HL-60/S4 treated with retinoic acid at 250 ng/mL for 4 days and 3 days (cell line): Measurements from ENCODE around the gene GALNT15.

Experiments used
- in situ Hi-C: fragments of 300-500 bp; cut with MboI; formaldehyde crosslinking; loops from 2 replicates; pipeline ENCODE4 v1.7.0; 2022; ENCODE audit warnings: low sequenced_read_pairs

GALNT15 gene

GRCh38 chr3:16273867-16274266 is 99.4 kb downstream of the GALNT15 start:
- in situ Hi-C loops: no loop called here

GRCh38 chr3:16277471-16277870 is 103.0 kb downstream of the GALNT15 start:
- in situ Hi-C loops: no loop called here

GRCh38 chr3:16279010-16279801 is 104.7 kb downstream of the GALNT15 start:
- in situ Hi-C loops: no loop called here

- in situ Hi-C loops: loop anchor here (10.0 kb wide), 1 partner anchor 274 kb away; no protein-coding TSS in a partner anchor
Measured at GRCh38 chr3:16280671-16281070, 106.2 kb downstream of the GALNT15 start.
